Right lobe of liver (tissue), 6 donors: ENCODE measurements around the gene NEO1. TPM values are rescaled to one million over a fixed set of nuclear protein-coding genes. Genes with fewer than 3 reads are reported as not detected.

ENCODE experiments used
- ATAC-seq, 4 donors: fragments of 200-7000 bp; cut with Tn5 transposase; one replicate each; pipeline ENCODE4 v1.9.1; 2020; ENCODE audit warnings: mild to moderate bottlenecking in 4 of 4, moderate library complexity in 4 of 4
- DNase-seq, 3 donors: peaks; one replicate each; pipeline ENCODE4 v3.0.0-alpha.2; 2020
- H3K27ac ChIP-seq, 3 donors: fragments of 200-600 bp; one replicate each; pipeline ENCODE4 v1.8.0; 2022
- H3K27me3 ChIP-seq, 2 donors: fragments of 200-600 bp; one replicate each; pipeline ENCODE4 v1.8.0; 2022
- H3K36me3 ChIP-seq, 4 donors: fragments of 200-600 bp; sonication (generic) in 1 of 4; one replicate each; pipeline versions ENCODE4 v1.5.1 to v1.8.0; 2017 to 2022; ENCODE audit warnings: control low read depth in 1 of 4
- H3K4me1 ChIP-seq, 4 donors: fragments of 200-600 bp; sonication (generic) in 1 of 4; one replicate each; pipeline versions ENCODE4 v1.5.1 to v1.8.0; 2017 to 2022; ENCODE audit warnings: control low read depth in 1 of 4
- H3K4me3 ChIP-seq, 3 donors: fragments of 200-600 bp; one replicate each; pipeline ENCODE4 v1.8.0; 2022
- H3K9me3 ChIP-seq, 4 donors: fragments of 200-600 bp; sonication (generic) in 1 of 4; one replicate each; pipeline versions ENCODE4 v1.5.1 to v1.8.0; 2017 to 2022; ENCODE audit warnings: control low read depth in 1 of 4
- POLR2A ChIP-seq: fragments of 450-650 bp; IDR thresholded peaks from one replicate; pipeline ENCODE4 v1.6.1; 2017; ENCODE audit warnings: antibody characterized with exemption, mild to moderate bottlenecking
- WGBS: methylation state at CpG from one replicate; pipeline ENCODE4 v1.1.6; 2018; ENCODE audit warnings: low coverage, low lambda C conversion rate; ENCODE audit not compliant: insufficient coverage; ENCODE audit errors: missing lambda C conversion rate; 5-methylcytosine and 5-hydroxymethylcytosine counted together
- intact Hi-C, 2 donors: fragments of 100-400 bp; cut with DNase I; formaldehyde crosslinking; loops; one replicate each; pipeline versions ENCODE4 v1.11.2 to v1.14.1; 2022
- total RNA-seq, 6 experiments: library from RNA; depleted of rRNA in 2 of 6; stranded (reverse); fragments of >200 nt in 2 of 6; fragmentation: NEBNext Ultra II Directional in 3 of 6; extraction: Animal tissue kit (Norgen Biotek cat#: 25700) in 3 of 6; gene quantifications; one replicate each; pipeline versions ENCODE4 v1.1.0 to v1.2.4, GENCODE V29; 2016 to 2023
- TF ChIP-seq, protein P1 (sequence below), 4 donors: fragments of 200-600 bp in 3 of 4; fragments of 450-650 bp in 1 of 4; IDR thresholded peaks; one replicate each; pipeline versions ENCODE4 v1.5.1 to v1.8.0; 2016 to 2022; ENCODE audit warnings: antibody characterized with exemption in 4 of 4, mild to moderate bottlenecking in 2 of 4
- donor health status: DM: no; HTN: yes; CAD: no.
- donor health status: DM: no; HTN: no; CAD: no.
- donor health status: DM: no; HTN: no; CAD: no.
- donor health status: DM: no; HTN: yes; CAD: no.
- donor health status: DM: no; HTN: yes; CAD: no.

NEO1 gene
- total RNA-seq, 6 experiments from 2014 or later, result 8.3 to 13.2 (median 10.3) TPM

DNA sequence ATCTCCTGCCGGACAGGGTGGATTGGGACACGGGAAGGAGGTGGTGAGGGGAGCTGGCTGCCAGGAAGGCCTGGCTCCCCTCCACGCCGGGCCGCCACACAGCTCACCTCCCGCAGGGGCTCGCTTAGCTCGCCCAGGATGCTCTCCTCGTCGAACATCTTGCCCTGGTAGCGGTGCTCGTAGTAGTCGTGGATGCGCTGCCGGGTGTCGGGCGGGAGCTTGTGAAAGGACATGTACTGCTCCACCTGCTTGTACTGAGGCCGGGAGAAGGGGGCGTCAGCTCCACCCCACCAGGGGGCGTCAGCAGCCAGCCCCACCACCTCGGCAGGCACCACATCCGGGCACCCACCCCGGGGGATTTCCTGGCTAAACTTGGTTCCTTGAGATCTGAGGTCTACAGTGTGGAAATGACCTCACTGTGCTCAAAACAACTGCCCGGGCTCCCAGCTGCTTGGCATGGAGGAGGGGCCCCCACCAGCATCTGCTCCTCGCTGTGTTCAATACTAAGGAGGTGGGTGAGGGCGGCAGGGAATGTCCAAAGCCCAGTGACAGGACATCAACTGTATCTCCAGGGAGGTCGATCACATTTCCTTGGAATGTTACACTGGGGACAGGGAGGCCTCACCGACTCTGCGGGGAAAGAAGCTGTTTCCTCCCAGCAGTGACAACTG lies 273.1 kb downstream of the NEO1 start:
- Histone ChIP-seq H3K36me3 (no peaks in the 10 kb centered on the region), H3K4me1 (no peaks in the 10 kb centered on the region), H3K9me3 (no peaks in the 10 kb centered on the region), H3K27me3 (no peaks in the 10 kb centered on the region), H3K27ac (no peak overlapping the region), H3K4me3 (no peak overlapping the region)
- TF ChIP-seq, protein P1, sequence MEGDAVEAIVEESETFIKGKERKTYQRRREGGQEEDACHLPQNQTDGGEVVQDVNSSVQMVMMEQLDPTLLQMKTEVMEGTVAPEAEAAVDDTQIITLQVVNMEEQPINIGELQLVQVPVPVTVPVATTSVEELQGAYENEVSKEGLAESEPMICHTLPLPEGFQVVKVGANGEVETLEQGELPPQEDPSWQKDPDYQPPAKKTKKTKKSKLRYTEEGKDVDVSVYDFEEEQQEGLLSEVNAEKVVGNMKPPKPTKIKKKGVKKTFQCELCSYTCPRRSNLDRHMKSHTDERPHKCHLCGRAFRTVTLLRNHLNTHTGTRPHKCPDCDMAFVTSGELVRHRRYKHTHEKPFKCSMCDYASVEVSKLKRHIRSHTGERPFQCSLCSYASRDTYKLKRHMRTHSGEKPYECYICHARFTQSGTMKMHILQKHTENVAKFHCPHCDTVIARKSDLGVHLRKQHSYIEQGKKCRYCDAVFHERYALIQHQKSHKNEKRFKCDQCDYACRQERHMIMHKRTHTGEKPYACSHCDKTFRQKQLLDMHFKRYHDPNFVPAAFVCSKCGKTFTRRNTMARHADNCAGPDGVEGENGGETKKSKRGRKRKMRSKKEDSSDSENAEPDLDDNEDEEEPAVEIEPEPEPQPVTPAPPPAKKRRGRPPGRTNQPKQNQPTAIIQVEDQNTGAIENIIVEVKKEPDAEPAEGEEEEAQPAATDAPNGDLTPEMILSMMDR (IDR thresholded peaks at IDR 0.05), result no peak
- no peak for TF ChIP-seq POLR2A
- intact Hi-C loops, result no loop called here
- 51% methylated on average over 5 of the region's 29 CpGs for WGBS
- ATAC-seq (no peak), DNase-seq (peak in 2 of 3 donors; percentile 12 to 44)

DNA sequence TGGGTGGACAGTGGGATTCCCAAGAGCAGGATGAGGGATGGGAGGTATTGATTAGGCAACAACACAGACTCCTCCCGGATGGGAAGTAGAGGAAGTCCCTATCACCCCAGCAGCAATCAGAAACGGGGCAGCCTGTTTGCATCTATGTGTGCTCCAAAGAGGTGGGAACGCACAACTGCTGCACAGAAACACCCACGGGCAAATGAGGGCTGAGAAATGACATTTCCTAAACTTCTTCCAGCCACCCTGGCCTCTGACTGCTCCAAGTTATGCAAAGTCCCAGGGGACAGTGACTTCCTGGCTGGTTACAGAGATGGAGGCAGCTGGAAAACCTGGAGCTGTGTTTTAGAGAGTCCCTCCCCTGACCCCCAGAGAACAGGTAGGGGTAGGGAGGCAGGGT lies 273.9 kb downstream of the NEO1 start:
- Histone ChIP-seq H3K27ac (no peak overlapping the region), H3K4me3 (no peak overlapping the region), H3K27me3 (no peaks in the 10 kb centered on the region), H3K9me3 (no peaks in the 10 kb centered on the region), H3K4me1 (no peaks in the 10 kb centered on the region), H3K36me3 (no peaks in the 10 kb centered on the region)
- no peak for ATAC-seq
- TF ChIP-seq POLR2A, result no peak
- TF ChIP-seq, protein P1 (IDR thresholded peaks at IDR 0.05), result no peak
- 30% methylated on average over 2 of the region's 4 CpGs for WGBS
- peak in 2 of 3 donors; percentile 3 to 15 for DNase-seq
- intact Hi-C loops, result no loop called here

DNA sequence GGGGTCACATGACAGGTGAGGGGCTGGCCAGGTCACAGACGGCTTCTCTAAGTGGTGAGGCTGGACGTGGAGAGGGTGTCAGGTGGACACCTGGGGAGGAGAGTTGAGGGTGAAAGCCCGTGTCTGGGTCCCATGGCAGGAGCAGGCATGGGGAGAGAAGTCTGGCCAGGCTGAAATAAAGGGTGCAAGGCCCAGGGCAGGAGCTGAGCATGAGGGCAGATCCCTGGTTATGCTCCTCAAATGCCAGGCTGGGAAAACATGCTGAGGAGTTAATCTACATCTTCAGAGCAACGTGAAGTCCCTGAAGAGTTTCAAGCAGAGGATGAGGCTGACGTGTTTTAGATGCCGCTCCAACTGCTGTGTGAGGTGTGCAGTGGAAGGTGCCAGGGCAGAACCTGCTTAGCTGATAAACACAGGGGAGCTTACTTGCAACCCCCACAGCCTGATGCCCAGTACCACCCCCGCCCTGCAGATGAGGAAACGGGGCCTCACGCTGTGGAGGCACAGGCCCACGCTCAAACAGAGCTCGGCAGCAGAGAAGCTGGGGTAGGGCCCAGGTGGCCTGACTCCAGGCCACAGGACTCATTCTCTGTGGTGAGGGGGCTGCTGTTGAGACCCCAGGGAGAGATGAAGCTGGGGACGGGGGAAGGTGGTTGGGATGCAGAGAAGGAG lies 276.0 kb downstream of the NEO1 start:
- no peaks in the 10 kb centered on the region for H3K9me3 ChIP-seq
- no peak overlapping the region for H3K4me3 ChIP-seq
- no peak overlapping the region for H3K27ac ChIP-seq
- TF ChIP-seq, protein P1 (IDR thresholded peaks at IDR 0.05), result no peak
- TF ChIP-seq POLR2A, result no peak
- no peaks in the 10 kb centered on the region for H3K27me3 ChIP-seq
- no peaks in the 10 kb centered on the region for H3K36me3 ChIP-seq
- DNase-seq (peak in 2 of 3 donors; percentile 6 to 25), ATAC-seq (no peak)
- intact Hi-C loops, result no loop called here
- no peaks in the 10 kb centered on the region for H3K4me1 ChIP-seq
- 69% methylated on average over 4 of the region's 12 CpGs for WGBS

DNA sequence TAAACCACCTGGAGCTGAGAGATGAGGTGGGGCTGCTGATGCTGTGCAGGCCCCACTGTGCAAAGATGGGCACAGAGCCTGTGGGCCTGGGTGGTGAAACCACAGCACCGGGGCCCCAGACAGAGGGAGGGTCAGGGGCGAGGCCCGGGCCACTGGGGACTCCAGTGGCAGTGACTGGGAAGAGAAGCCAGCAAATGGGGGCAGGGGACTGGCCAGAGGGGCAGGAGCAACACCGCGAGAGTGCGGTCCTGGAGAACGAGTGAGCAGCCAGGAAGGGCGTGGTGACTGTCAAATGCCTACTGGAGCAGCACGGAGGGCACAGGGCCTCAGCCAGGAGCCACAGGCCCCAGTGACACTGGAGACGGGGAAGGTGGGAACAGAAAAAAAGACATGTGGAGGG lies 276.7 kb downstream of the NEO1 start:
- 77% methylated on average over 10 of the region's 10 CpGs for WGBS
- H3K4me1 ChIP-seq, result no peaks in the 10 kb centered on the region
- no peak overlapping the region for H3K27ac ChIP-seq
- H3K9me3 ChIP-seq, result no peaks in the 10 kb centered on the region
- H3K4me3 ChIP-seq, result no peak overlapping the region
- ATAC-seq (no peak), DNase-seq (peak in 2 of 3 donors; percentile 10 to 34)
- TF ChIP-seq, protein P1 (IDR thresholded peaks at IDR 0.05), result no peak
- TF ChIP-seq POLR2A, result no peak
- H3K36me3 ChIP-seq, result no peaks in the 10 kb centered on the region
- intact Hi-C loops, result no loop called here
- no peaks in the 10 kb centered on the region for H3K27me3 ChIP-seq
